ENCODE measurements around the gene SNHG17.
"Not testable (repeated sequence)": the region's sequence is repeated elsewhere in the genome, so short reads cannot be mapped to it uniquely, and the experiment has no call there.

DNA sequence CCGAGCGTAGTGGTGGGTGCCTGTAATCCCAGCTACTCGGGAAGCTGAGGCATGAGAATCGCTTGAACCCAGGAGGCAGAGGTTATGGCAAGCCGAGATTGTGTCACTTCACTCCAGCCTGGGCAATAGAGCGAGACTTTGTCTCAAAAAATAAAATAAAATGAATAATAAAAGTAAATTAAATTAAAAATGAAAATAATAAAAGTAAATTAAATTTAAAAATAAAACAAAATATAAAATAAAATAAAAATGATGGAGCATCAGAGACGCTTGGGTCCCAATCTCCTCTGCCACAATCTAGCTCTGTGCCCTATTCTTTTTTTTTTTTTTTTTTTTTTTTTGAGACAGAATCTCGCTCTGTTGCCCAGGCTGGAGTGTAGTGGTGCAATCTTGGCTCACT, 6.0 kb upstream of the SNHG17 start:
- TF ChIP-seq, protein P1, sequence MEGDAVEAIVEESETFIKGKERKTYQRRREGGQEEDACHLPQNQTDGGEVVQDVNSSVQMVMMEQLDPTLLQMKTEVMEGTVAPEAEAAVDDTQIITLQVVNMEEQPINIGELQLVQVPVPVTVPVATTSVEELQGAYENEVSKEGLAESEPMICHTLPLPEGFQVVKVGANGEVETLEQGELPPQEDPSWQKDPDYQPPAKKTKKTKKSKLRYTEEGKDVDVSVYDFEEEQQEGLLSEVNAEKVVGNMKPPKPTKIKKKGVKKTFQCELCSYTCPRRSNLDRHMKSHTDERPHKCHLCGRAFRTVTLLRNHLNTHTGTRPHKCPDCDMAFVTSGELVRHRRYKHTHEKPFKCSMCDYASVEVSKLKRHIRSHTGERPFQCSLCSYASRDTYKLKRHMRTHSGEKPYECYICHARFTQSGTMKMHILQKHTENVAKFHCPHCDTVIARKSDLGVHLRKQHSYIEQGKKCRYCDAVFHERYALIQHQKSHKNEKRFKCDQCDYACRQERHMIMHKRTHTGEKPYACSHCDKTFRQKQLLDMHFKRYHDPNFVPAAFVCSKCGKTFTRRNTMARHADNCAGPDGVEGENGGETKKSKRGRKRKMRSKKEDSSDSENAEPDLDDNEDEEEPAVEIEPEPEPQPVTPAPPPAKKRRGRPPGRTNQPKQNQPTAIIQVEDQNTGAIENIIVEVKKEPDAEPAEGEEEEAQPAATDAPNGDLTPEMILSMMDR (IDR thresholded peaks at IDR 0.05), result not testable (repeated sequence)
- not testable (repeated sequence) for TF ChIP-seq EZH2 (IDR thresholded peaks at IDR 0.05; ENCODE audit: borderline replicate concordance, insufficient read depth, low read depth, low read length, poor library complexity, severe bottlenecking)

All from B cell (primary cell).